Stimulated activated CD8-positive, alpha-beta memory T cell treated with anti-CD3 and anti-CD28 coated beads, Interleukin-12 subunit alpha, Interleukin-12 subunit beta, amount 100 ng/mL, for 4 hours (primary cell): ENCODE measurements around the gene KCNH2.
"Not testable (repeated sequence)": the region's sequence is repeated elsewhere in the genome, so short reads cannot be mapped to it uniquely, and the experiment has no call there.

Source experiments
- DNase-seq: peaks from one replicate; pipeline ENCODE4 v3.0.0-alpha.2; 2020; ENCODE audit warnings: low read depth

The KCNH2 gene

DNA sequence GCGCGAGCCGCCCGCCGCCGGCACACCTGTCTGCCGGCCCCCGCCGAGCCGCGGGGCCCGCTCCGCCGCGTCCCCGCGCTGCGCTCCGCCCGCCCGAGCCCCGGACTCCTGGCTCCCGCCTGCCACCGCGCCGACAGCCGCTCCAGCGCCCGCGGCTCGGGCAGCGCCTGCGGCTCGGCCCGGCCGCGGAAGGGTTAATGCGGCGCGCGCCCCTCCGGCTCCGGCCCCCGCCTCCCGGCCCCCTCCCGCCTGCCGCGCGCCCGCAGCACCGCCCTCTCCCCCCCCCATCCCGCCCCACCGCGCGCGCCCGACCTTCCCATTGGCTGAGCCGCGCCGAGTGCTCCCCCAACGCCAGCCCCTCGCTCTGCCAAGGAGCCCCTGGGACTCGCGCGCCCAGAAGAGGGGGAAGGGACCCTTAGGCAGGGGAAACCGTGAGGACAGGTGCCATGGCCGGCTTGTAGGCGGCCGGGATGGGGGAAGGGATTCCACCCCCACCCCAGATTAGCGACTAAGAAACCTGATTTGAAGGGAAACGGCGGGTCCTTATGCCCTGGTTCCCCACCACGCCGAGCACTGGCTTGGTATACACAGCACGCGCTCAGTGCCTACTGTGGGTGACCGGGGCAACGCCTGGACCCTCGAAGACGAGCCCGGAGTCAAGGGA, at the start of gene KCNH2:
TSS of gene KCNH2 (minus strand) at position 196 of the 664 bp plus-strand sequence. CDS start 408 bp downstream, outside the sequence.
- no peak for DNase-seq

- not testable (repeated sequence) for DNase-seq
Measured at GRCh38 chr7:151027728-151028130, 49.6 kb upstream of the KCNH2 start.

DNA sequence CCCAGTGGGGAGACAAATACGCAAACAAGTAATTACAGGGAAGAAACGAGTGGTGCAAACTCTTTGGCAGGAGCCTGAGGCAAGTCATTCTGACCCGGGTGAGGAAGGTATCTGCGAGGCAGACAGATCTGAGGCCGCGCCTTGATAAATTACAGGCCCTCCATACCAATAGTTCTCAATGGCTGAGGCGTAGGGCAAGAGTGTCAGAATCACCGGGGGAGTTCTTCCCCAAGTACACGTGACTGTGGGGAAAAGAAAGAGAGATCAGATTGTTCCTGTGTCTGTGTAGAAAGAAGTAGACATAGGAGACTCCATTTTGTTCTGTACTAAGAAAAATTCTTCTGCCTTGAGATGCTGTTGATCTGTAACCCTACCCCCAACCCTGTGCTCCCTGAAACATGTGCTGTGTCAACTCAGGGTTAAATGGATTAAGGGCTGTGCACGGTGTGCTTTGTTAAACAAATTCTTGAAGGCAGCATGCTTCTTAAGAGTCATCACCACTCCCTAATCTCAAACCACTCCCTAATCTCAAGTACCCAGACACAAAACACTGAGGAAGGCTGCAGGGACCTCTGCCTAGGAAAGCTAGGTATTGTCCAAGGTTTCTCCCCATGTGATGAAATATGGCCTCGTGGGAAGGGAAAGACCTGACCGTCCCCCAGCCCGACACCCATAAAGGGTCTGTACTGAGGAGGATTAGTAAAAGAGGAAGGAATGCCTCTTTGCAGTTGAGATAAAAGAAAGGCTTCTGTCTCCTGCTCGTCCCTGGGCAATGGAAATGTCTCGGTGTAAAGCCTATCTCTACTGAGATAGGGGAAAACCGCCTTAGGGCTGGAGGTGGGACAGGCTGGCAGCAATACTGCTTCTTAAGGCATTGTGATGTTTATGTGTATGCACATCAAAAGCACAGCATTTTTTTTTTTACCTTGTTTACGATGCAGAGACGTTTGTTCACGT, 48.9 kb upstream of the KCNH2 start:
- not testable (repeated sequence) for DNase-seq

DNA sequence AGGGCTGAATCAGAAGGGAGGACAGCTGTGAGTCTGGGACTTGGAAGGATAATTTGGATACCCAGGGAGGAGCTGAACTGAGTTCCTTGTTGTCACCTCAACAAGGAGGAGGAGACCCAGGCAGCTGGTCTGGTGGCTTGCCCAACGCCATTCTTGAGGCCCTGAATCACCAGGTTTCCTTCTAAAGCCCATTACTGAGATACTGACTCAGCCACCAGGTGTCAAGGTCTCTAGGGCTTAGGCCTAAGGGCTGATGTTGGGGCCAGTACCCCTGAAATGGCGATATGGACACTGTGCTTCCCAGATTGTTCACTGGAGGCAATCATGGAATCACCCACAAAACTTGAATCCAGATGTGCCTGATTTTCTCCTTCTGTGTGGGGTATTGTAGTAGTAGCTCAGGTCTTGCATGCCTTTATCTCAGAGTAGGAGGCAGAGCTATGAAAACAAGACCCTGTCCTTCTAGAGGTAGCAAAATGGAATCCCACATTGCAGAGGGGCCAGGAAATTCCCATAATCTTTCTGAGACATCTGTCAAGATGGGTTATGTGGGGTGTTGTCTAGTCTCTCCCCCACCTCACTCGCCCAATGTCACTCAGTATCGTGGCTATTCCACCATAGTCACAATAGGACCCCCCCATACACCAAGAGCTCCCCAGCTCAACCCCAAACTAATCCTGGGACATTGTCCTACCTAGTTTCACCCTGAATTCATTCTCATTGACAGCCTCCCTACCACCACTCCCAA, 48.0 kb upstream of the KCNH2 start:
- no peak for DNase-seq

DNA sequence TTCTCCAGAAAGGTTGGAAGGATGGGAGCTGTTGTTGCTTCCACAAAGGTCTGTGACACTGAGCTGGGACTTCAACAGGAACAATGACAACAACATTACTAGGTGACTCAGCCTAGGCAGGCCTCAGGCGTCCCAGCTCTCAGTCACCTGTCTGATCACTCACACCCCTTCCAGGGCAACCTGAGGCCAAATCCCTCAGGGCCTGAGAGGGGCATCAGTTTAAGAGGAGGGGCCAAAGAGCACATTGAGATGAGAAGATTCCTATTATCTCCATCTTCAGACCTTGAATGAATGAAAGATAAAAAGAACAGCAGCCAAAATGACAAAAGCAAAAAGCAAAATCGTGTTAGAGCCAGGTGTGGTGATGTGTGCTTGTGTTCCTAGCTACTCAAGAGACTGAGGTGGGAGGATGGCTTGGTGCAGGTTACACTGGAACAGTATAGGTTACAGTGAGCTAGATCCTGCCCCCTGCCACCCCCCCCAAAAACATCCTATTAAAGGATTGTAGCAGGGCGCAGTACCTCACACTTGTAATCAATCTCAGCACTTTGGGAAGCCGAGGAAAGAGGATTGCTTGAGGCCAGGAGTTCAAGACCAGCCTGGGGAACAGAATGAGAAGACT, 46.4 kb upstream of the KCNH2 start, which contains the start of gene ATG9B:
TSS of gene ATG9B (minus strand) at position 60 of the 622 bp plus-strand sequence. CDS start 71 bp downstream, outside the sequence.
- DNase-seq, result no peak

GRCh38 chr7:151023232-151023631, 45.1 kb upstream of the KCNH2 start:
- DNase-seq, result no peak

DNA sequence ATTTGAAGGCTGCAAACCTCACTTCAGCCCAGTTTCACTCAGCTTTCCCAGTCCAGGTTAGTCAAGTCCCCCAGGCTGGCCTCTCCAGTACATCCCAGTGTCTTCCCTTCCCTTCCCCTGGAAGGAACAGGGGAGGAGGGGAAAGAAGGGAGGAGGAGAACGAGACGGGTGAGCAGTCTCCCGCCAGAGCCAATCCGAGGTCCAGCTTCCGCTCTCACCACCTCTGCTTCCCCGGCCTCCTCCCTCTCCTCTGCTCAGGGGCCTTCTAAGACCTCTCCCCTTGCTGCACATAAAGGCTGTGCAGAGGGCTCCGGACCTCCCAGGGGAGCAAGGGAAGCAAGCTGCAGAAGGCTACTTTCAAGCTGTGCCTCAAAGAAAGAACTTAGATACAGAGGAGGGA, 42.1 kb upstream of the KCNH2 start:
- DNase-seq, result no peak

DNA sequence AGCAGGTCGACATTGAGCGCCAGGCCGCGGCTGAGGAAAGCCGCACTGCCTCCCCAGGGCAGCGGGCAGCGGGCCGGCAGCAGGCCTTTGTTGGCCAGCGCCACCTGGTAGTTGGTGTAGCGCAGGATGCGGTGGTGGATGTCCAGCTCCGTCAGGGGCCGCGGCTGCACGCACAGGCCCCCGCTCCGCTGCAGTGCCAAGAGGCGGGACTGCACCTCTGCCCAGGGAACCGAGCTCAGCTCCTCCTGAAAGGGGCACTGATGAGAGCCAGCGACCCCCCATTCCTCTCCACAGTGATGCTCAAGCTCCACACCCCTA, 41.0 kb upstream of the KCNH2 start:
- no peak for DNase-seq

DNA sequence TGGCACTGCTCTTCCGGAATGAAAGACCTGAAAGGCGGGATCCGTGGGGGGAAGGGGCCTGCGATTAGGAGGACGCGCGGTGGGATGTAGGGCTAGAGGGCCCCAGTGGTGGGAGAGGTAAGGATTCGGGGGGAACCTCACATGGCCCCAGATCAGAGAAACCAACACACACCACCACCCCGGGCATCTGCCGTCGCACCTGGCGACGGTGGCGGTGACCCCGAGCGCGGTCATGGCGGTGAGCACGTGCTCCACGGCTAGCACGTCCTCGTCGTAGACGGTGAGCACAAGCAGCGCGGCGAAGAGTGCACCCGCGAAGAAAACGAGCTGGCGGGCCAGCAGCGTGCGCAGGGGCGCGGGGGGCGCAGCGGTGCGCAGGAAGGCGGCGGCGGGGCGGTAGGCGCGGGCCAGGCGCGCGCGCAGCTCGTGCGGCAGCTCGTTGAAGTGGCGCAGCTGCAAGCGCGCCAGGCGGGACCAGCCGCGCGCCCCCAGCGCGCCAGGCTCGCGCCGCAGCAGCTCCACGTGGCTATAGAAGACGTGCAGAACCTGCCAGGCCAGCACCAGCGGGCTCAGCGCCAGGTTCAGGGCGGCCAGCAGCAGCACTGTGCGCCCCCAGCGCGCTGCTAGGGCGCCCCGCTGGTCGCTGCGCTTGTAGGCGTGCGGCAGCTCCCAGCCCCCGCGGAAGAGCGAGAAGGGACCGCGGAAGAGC, 40.5 kb upstream of the KCNH2 start:
- no peak for DNase-seq

GRCh38 chr7:151017953-151018420, 39.9 kb upstream of the KCNH2 start:
- peak; percentile 69 for DNase-seq

- no peak for DNase-seq
Measured at GRCh38 chr7:151017370-151017952, 39.3 kb upstream of the KCNH2 start.

GRCh38 chr7:151016942-151017341, 38.8 kb upstream of the KCNH2 start:
- no peak for DNase-seq

GRCh38 chr7:151016505-151016904, 38.4 kb upstream of the KCNH2 start:
- no peak for DNase-seq

DNA sequence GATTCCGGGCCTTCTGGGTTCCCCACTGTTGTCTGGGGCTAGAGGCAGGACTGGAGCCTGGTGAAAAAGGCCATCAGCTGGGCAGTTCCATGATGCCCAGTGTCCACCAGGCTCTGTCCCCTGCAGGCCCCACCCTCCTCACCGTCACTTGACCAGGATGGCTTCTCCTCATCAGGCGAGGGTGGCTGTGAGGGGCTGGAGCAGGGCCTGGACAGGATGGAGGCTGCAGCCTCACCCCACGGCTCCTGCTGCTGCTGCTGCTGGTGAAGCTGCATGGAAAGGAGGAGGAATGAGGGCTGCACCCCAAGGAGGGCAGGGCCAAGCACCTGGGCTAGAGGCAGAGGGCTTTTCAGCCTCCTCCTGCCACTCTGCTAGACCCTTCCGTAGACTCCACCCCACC, 37.8 kb upstream of the KCNH2 start:
- DNase-seq, result no peak

DNA sequence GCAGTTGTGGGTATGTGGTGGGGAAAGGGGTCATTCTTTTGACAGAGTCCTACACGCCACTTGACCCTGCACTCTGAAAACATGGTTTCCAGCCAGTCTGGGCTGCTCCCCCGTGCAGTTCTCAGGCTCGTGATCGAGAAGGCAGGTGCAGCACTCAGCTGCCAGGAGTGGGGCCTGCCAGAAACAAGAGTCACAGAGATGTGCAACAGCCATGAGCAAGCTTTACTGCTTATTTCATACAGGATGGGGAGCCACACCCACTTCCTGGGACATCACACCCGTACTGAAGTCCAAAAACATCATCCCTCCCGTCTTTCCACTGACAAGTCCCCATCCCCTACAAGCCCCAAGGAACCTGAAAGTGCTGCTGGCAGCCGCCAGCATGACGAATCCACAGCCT, 36.8 kb upstream of the KCNH2 start:
- no peak for DNase-seq

GRCh38 chr7:151013733-151014497, 35.8 kb upstream of the KCNH2 start:
- DNase-seq, result peak; percentile 59

- DNase-seq, result no peak
Measured at GRCh38 chr7:151013356-151013732, 35.2 kb upstream of the KCNH2 start.

DNA sequence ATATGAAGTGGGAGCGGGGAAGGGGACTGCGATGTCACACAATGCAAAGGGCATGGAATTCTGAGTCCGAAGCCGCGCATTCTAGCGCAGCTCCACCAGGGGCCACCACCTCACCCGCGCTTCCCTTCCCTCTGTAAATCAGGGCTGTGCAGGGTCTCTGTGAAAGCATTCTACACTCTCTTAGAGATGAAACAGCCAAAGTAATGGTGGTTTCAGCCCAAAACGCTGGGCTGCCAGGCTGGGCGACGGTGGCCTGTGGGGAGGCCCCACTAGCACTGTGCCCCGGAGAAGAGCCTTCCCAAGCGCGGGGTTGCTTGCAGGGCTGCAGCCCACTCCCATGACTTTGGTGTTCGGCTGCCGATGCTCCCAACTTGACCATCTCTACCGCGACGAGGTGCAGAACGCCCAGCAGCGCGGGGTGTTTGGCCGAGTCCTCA, 34.8 kb upstream of the KCNH2 start:
- no peak for DNase-seq

- DNase-seq, result no peak
Measured at GRCh38 chr7:151012031-151012692, 34.0 kb upstream of the KCNH2 start.

DNA sequence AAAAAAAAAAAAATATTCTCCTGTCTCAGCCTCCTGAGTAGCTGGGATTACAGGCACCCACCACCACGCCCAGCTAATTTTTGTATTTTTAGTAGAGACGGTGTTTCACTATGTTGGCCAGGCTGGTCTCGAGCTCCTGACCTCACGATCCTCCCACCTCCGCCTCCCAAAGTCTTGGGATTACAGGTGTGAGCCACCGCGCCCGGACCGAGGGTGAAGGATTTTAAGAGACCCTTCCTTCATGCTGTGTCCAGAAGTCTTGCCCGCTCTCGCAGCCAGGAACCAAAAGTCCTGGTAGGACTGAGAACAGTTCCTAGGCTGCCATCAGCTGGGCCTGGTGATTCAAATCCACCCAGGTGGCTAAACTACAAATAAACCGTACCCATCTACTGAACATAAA, 33.5 kb upstream of the KCNH2 start:
- DNase-seq, result not testable (repeated sequence)
